Measurements from ENCODE around the gene EIF2S2.

DNA sequence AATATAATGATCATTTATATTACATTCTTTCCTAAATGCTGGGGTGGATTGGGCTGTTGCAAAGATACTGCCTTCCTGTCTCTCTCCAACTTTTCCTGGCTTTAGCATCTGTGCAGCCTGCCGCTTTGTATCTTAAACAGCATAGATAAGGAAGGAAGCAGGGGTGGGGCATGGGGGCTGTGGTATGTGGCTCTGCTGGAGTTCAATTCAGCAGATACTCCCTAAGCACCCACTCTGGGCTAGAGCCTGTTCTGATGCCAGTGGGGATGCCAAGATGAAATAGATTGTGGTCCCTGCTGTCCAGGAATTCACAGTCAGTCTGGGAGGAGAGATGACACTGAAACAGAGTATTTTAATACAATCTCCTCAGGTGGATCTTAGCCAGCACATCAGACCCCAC, 56.8 kb downstream of the EIF2S2 start:
- TF ChIP-seq, protein P1, sequence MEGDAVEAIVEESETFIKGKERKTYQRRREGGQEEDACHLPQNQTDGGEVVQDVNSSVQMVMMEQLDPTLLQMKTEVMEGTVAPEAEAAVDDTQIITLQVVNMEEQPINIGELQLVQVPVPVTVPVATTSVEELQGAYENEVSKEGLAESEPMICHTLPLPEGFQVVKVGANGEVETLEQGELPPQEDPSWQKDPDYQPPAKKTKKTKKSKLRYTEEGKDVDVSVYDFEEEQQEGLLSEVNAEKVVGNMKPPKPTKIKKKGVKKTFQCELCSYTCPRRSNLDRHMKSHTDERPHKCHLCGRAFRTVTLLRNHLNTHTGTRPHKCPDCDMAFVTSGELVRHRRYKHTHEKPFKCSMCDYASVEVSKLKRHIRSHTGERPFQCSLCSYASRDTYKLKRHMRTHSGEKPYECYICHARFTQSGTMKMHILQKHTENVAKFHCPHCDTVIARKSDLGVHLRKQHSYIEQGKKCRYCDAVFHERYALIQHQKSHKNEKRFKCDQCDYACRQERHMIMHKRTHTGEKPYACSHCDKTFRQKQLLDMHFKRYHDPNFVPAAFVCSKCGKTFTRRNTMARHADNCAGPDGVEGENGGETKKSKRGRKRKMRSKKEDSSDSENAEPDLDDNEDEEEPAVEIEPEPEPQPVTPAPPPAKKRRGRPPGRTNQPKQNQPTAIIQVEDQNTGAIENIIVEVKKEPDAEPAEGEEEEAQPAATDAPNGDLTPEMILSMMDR (IDR thresholded peaks at IDR 0.05; ENCODE audit: poor library complexity): no peak
- no peak for TF ChIP-seq EZH2 (IDR thresholded peaks at IDR 0.05; ENCODE audit: borderline replicate concordance)
- TF ChIP-seq EZH2phosphoT487 (IDR thresholded peaks at IDR 0.05; ENCODE audit: low read depth, severe bottlenecking, unreplicated experiment): no peak
